ENCODE results near the gene STAT3. TPM values are rescaled to one million over a fixed set of nuclear protein-coding genes. Genes with fewer than 3 reads are reported as not detected.

STAT3 gene
- total RNA-seq, 1 experiment from 2014 or later: 61.0 TPM

- TF ChIP-seq TCF7L2 (IDR thresholded peaks at IDR 0.05; ENCODE audit: borderline replicate concordance, extremely low read depth, insufficient read depth, insufficient read length) (no peak), RAD21 (IDR thresholded peaks at IDR 0.05; ENCODE audit: low read depth) (peak; percentile 48; the same call in 1 of the 2 replicates), POLR2A (IDR thresholded peaks at IDR 0.05; ENCODE audit: borderline replicate concordance, extremely low read depth, insufficient read depth, insufficient read length) (no peak)
- TF ChIP-seq, protein P1, sequence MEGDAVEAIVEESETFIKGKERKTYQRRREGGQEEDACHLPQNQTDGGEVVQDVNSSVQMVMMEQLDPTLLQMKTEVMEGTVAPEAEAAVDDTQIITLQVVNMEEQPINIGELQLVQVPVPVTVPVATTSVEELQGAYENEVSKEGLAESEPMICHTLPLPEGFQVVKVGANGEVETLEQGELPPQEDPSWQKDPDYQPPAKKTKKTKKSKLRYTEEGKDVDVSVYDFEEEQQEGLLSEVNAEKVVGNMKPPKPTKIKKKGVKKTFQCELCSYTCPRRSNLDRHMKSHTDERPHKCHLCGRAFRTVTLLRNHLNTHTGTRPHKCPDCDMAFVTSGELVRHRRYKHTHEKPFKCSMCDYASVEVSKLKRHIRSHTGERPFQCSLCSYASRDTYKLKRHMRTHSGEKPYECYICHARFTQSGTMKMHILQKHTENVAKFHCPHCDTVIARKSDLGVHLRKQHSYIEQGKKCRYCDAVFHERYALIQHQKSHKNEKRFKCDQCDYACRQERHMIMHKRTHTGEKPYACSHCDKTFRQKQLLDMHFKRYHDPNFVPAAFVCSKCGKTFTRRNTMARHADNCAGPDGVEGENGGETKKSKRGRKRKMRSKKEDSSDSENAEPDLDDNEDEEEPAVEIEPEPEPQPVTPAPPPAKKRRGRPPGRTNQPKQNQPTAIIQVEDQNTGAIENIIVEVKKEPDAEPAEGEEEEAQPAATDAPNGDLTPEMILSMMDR (IDR thresholded peaks at IDR 0.05 in 2 of 3, conservative IDR thresholded peaks at IDR 0.05 in 1 of 3; ENCODE audit: borderline replicate concordance in 1 of 3, insufficient read depth in 1 of 3, low read depth in 2 of 3, low read length in 2 of 3): peak; percentile 25 to 34 (median 27); a peak in 4 of 6 replicates
- no peaks in the 10 kb centered on the region for H3K27me3 ChIP-seq (ENCODE audit: insufficient read depth, low read length)
- H3K9me3 ChIP-seq (ENCODE audit: control insufficient read depth in 1 of 2, insufficient read depth in 1 of 2, low read depth in 1 of 2, low read length in 2 of 2): no peaks in the 10 kb centered on the region
- H3K79me2 ChIP-seq (ENCODE audit: insufficient read depth, low read length): no peaks in the 10 kb centered on the region
- no peak overlapping the region for H3K9ac ChIP-seq (ENCODE audit: low read length)
- H3K36me3 ChIP-seq (ENCODE audit: control insufficient read depth in 1 of 2, insufficient read depth in 2 of 2, low read length in 2 of 2): peaks cover 0 to 8% of the 10 kb centered on the region in 2 experiments; a peak in 2 of 4 replicates
- BruUV-seq (replicated peaks): no TSS peak
- H3K4me2 ChIP-seq (ENCODE audit: low read length): no peak overlapping the region
- H4K20me1 ChIP-seq (ENCODE audit: insufficient read depth): no peaks in the 10 kb centered on the region
- no peaks in the 10 kb centered on the region for H3K9me2 ChIP-seq (ENCODE audit: insufficient read depth)
- ChIA-PET RAD21 (ENCODE audit: low non-redundant PET in 1 of 2, low total read pairs in 2 of 2, uncharacterized antibody in 2 of 2, unreplicated experiment in 2 of 2) (no interaction called here), CTCF (interaction anchor here (0.9 kb wide), 1 partner anchor 206 kb away, joined by 5 read pairs; no protein-coding TSS in a partner anchor), POLR2A (no interaction called here)
- H2AFZ ChIP-seq (ENCODE audit: low read depth, low read length, poor library complexity, severe bottlenecking): no peak overlapping the region
- no peaks in the 10 kb centered on the region for H3K4me1 ChIP-seq (ENCODE audit: control insufficient read depth in 1 of 2, insufficient read depth in 2 of 2, low read length in 2 of 2)
- H3K4me3 ChIP-seq (replicated peaks in 1 of 2; ENCODE audit: low read depth in 1 of 2, low read length in 2 of 2): no peak overlapping the region
- intact Hi-C loops (cut with micrococcal nuclease): no loop called here
- peak; percentile 75 for ATAC-seq
- no peak overlapping the region for H3K27ac ChIP-seq (ENCODE audit: low read depth, low read length)
- DNase-seq (ENCODE audit: low read depth, low spot score): no peak
Observed at GRCh38 chr17:42312285-42313130, 75.7 kb downstream of the STAT3 start.

- Histone ChIP-seq H3K9me3 (ENCODE audit: control insufficient read depth in 1 of 2, insufficient read depth in 1 of 2, low read depth in 1 of 2, low read length in 2 of 2) (no peaks in the 10 kb centered on the region), H2AFZ (ENCODE audit: low read depth, low read length, poor library complexity, severe bottlenecking) (no peak overlapping the region), H3K79me2 (ENCODE audit: insufficient read depth, low read length) (no peaks in the 10 kb centered on the region), H3K4me2 (ENCODE audit: low read length) (no peak overlapping the region), H4K20me1 (ENCODE audit: insufficient read depth) (no peaks in the 10 kb centered on the region), H3K27ac (ENCODE audit: low read depth, low read length) (no peak overlapping the region), H3K27me3 (ENCODE audit: insufficient read depth, low read length) (no peaks in the 10 kb centered on the region), H3K9me2 (ENCODE audit: insufficient read depth) (no peaks in the 10 kb centered on the region), H3K4me3 (replicated peaks in 1 of 2; ENCODE audit: low read depth in 1 of 2, low read length in 2 of 2) (no peak overlapping the region), H3K9ac (ENCODE audit: low read length) (no peak overlapping the region), H3K4me1 (ENCODE audit: control insufficient read depth in 1 of 2, insufficient read depth in 2 of 2, low read length in 2 of 2) (no peaks in the 10 kb centered on the region), H3K36me3 (ENCODE audit: control insufficient read depth in 1 of 2, insufficient read depth in 2 of 2, low read length in 2 of 2) (peaks cover 0 to 8% of the 10 kb centered on the region in 2 experiments; a peak in 1 of 4 replicates)
- intact Hi-C loops (cut with micrococcal nuclease): no loop called here
- RAD21 ChIA-PET (ENCODE audit: low non-redundant PET in 1 of 2, low total read pairs in 2 of 2, uncharacterized antibody in 2 of 2, unreplicated experiment in 2 of 2): no interaction called here
- CTCF ChIA-PET: interaction anchor here (0.9 kb wide), 1 partner anchor 206 kb away, joined by 5 read pairs; no protein-coding TSS in a partner anchor
- ATAC-seq: no peak
- POLR2A ChIA-PET: no interaction called here
- DNase-seq (ENCODE audit: low read depth, low spot score): no peak
- BruUV-seq (replicated peaks): no TSS peak
- TF ChIP-seq EZH2 (IDR thresholded peaks at IDR 0.05) (no peak), SRF (IDR thresholded peaks at IDR 0.05; ENCODE audit: low read depth) (no peak), POLR2AphosphoS5 (IDR thresholded peaks at IDR 0.05; ENCODE audit: low read depth, low read length) (no peak), ATF3 (IDR thresholded peaks at IDR 0.05) (no peak), EGR1 (IDR thresholded peaks at IDR 0.05; ENCODE audit: low read depth) (no peak), YY1 (IDR thresholded peaks at IDR 0.05; ENCODE audit: extremely low read depth, insufficient replicate concordance, low read depth, low read length) (no peak), POLR2A (IDR thresholded peaks at IDR 0.05; ENCODE audit: borderline replicate concordance, extremely low read depth, insufficient read depth, insufficient read length) (no peak), FOSL1 (IDR thresholded peaks at IDR 0.05; ENCODE audit: low read depth) (no peak), ELF1 (IDR thresholded peaks at IDR 0.05; ENCODE audit: borderline replicate concordance, low read depth) (no peak), ZNF274 (IDR thresholded peaks at IDR 0.05; ENCODE audit: low read depth, low read length) (no peak), JUND (IDR thresholded peaks at IDR 0.05) (no peak), EZH2phosphoT487 (IDR thresholded peaks at IDR 0.05; ENCODE audit: borderline replicate concordance) (no peak), CEBPB (IDR thresholded peaks at IDR 0.05; ENCODE audit: low read depth) (no peak), ZFX (IDR thresholded peaks at IDR 0.05) (no peak), SP1 (IDR thresholded peaks at IDR 0.05; ENCODE audit: low read depth) (no peak), CBX3 (IDR thresholded peaks at IDR 0.05; ENCODE audit: low read depth) (no peak), SIN3A (IDR thresholded peaks at IDR 0.05; ENCODE audit: low read depth) (no peak)
Observed at GRCh38 chr17:42312035-42312284, 76.3 kb downstream of the STAT3 start.
